Trophoblast cell (in vitro differentiated cells and primary cell): ENCODE data around the gene PREP.

Source experiments
- DNase-seq, 2 donors: peaks; one replicate each; pipeline ENCODE4 v3.0.0-alpha.2; 2016
- H2AFZ ChIP-seq: 2 replicates; pipeline ENCODE4 v1.6.1; 2013; ENCODE audit warnings: low read length, moderate library complexity, mild to moderate bottlenecking; ENCODE audit not compliant: insufficient read depth, poor library complexity
- H2AK5ac ChIP-seq: 2 replicates; pipeline ENCODE4 v1.6.1; 2013; ENCODE audit warnings: mild to moderate bottlenecking, low read length
- H2BK120ac ChIP-seq: 2 replicates; pipeline ENCODE4 v1.6.1; 2013; ENCODE audit warnings: low read length, mild to moderate bottlenecking, moderate library complexity; ENCODE audit not compliant: insufficient read depth, poor library complexity
- H2BK12ac ChIP-seq: 2 replicates; pipeline ENCODE4 v1.6.1; 2013; ENCODE audit warnings: mild to moderate bottlenecking, low read length, moderate library complexity
- H2BK5ac ChIP-seq: 2 replicates; pipeline ENCODE4 v1.6.1; 2013; ENCODE audit warnings: low read length, low read depth, moderate library complexity, mild to moderate bottlenecking; ENCODE audit not compliant: poor library complexity
- H3K14ac ChIP-seq: 2 replicates; pipeline ENCODE4 v1.6.1; 2013; ENCODE audit warnings: mild to moderate bottlenecking, low read length
- H3K18ac ChIP-seq: 2 replicates; pipeline ENCODE4 v1.6.1; 2013; ENCODE audit warnings: mild to moderate bottlenecking, low read length
- H3K23ac ChIP-seq: 2 replicates; pipeline ENCODE4 v1.6.1; 2013; ENCODE audit warnings: low read length
- H3K27ac ChIP-seq: 2 replicates; pipeline ENCODE4 v1.5.1; 2013; ENCODE audit warnings: low read depth, mild to moderate bottlenecking, inconsistent platforms, low read length, moderate library complexity
- H3K27me3 ChIP-seq: 2 replicates; pipeline ENCODE4 v1.6.1; 2013; ENCODE audit warnings: inconsistent platforms, mild to moderate bottlenecking, low read length, moderate library complexity; ENCODE audit not compliant: insufficient read depth
- H3K36me3 ChIP-seq, 2 experiments: 1 replicate in 1 of 2; 2 replicates in 1 of 2; pipeline ENCODE4 v1.6.1; 2013; ENCODE audit warnings: low read length in 2 of 2, mild to moderate bottlenecking in 2 of 2, moderate library complexity in 1 of 2; ENCODE audit not compliant: insufficient read depth in 2 of 2, control insufficient read depth in 1 of 2
- H3K4ac ChIP-seq: 2 replicates; pipeline ENCODE4 v1.6.1; 2013; ENCODE audit warnings: low read depth, mild to moderate bottlenecking, low read length, moderate library complexity
- H3K4me1 ChIP-seq, 2 experiments: 1 replicate in 1 of 2; 2 replicates in 1 of 2; pipeline ENCODE4 v1.6.1; 2013; ENCODE audit warnings: low read length in 2 of 2, mild to moderate bottlenecking in 2 of 2, moderate library complexity in 1 of 2; ENCODE audit not compliant: insufficient read depth in 2 of 2, control insufficient read depth in 1 of 2
- H3K4me2 ChIP-seq: 2 replicates; pipeline ENCODE4 v1.6.1; 2013; ENCODE audit warnings: inconsistent platforms, mild to moderate bottlenecking, low read length, moderate library complexity
- H3K4me3 ChIP-seq: 2 replicates; pipeline ENCODE4 v1.5.1; 2013; ENCODE audit warnings: mild to moderate bottlenecking, low read depth, low read length, inconsistent platforms
- H3K79me1 ChIP-seq: one replicate; pipeline ENCODE4 v1.6.1; 2013; ENCODE audit warnings: low read length
- H3K79me2 ChIP-seq: 2 replicates; pipeline ENCODE4 v1.6.1; 2013; ENCODE audit warnings: low read length, mild to moderate bottlenecking; ENCODE audit not compliant: control insufficient read depth, insufficient read depth, poor library complexity
- H3K9ac ChIP-seq: 2 replicates; pipeline ENCODE4 v1.6.1; 2013; ENCODE audit warnings: mild to moderate bottlenecking, low read length
- H3K9me3 ChIP-seq: 2 replicates; pipeline ENCODE4 v1.6.1; 2013; ENCODE audit warnings: low read depth, mild to moderate bottlenecking, control low read depth, inconsistent platforms, low read length; ENCODE audit not compliant: insufficient read depth
- H4K12ac ChIP-seq: 2 replicates; pipeline ENCODE4 v1.6.1; 2013; ENCODE audit warnings: low read depth, mild to moderate bottlenecking, low read length, moderate library complexity
- H4K8ac ChIP-seq: 2 replicates; pipeline ENCODE4 v1.6.1; 2013; ENCODE audit warnings: low read depth, mild to moderate bottlenecking, low read length, moderate library complexity
- H4K91ac ChIP-seq: one replicate; pipeline ENCODE4 v1.6.1; 2013; ENCODE audit warnings: low read depth, mild to moderate bottlenecking, low read length, moderate library complexity
- WGBS: extraction: QIAGEN DNeasy Blood & Tissue Kit; methylation state at CpG from one replicate; pipeline ENCODE4 v1.1.7; 2013; ENCODE audit warnings: missing lambda C conversion rate; ENCODE audit not compliant: insufficient read length, insufficient coverage; ENCODE audit errors: extremely low coverage; 5-methylcytosine and 5-hydroxymethylcytosine counted together

The PREP gene

DNA sequence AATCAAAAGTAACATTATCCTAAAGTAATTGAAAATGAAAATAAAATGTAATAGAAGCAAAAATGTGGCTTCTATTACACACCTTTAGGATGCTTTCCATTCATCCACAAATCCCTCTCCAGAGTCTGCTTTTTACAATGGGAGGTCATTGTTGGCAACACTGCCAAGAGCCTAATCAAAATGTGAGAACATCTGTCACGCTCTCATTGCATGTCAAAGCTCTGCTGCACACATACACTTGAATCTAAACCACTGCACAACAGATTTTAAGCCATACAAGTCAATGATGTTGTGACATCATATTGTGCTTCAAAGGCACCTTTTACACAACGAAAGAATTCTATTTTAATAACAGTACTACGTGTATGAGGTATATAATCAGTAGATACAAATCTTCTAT, 82.1 kb downstream of the PREP start:
- Histone ChIP-seq H3K9ac (no peak overlapping the region), H3K4me3 (no peak overlapping the region), H3K23ac (no peak overlapping the region), H3K79me1 (no peaks in the 10 kb centered on the region), H3K27ac (no peak overlapping the region), H3K79me2 (no peaks in the 10 kb centered on the region), H2BK5ac (no peak overlapping the region), H2BK12ac (no peak overlapping the region), H3K36me3 (peaks cover 2 to 17% of the 10 kb centered on the region in 2 experiments), H2AFZ (no peak overlapping the region), H3K4ac (no peak overlapping the region), H4K91ac (no peak overlapping the region), H3K27me3 (no peaks in the 10 kb centered on the region), H3K14ac (no peak overlapping the region), H3K9me3 (no peaks in the 10 kb centered on the region), H2AK5ac (no peak overlapping the region), H2BK120ac (no peak overlapping the region), H3K18ac (no peak overlapping the region), H3K4me1 (no peaks in the 10 kb centered on the region), H4K12ac (no peak overlapping the region), H4K8ac (no peak overlapping the region), H3K4me2 (no peak overlapping the region)
- DNase-seq: no peak
- WGBS: no CpG with 5 or more reads among the region's 3 CpGs

DNA sequence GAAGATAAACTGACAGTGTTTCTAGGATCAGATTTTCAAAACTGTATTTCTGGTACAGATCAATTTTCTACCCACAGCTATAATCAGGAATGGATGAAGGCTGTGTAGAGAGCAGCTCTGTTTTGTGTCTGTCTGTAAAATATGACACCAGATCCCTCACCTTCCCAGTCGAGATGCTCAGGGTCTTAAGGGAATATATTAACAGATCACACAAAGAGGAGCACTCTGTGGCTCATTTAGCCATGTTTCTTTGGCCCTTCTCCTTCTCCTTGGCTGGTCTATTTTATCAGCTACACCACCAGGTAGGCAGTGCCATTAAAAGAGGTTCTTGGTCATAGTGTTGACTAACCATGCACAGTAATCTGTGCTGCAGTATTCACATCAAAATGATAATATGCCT, 82.6 kb downstream of the PREP start:
- H2AFZ ChIP-seq: no peak overlapping the region
- no peak overlapping the region for H3K14ac ChIP-seq
- H2BK12ac ChIP-seq: no peak overlapping the region
- no peak overlapping the region for H3K27ac ChIP-seq
- H3K4ac ChIP-seq: no peak overlapping the region
- no peak overlapping the region for H3K9ac ChIP-seq
- no peak overlapping the region for H2BK5ac ChIP-seq
- no CpG with 5 or more reads among the region's 1 CpG for WGBS
- no peaks in the 10 kb centered on the region for H3K4me1 ChIP-seq
- H3K79me2 ChIP-seq: no peaks in the 10 kb centered on the region
- no peak for DNase-seq
- no peaks in the 10 kb centered on the region for H3K27me3 ChIP-seq
- H4K8ac ChIP-seq: no peak overlapping the region
- no peak overlapping the region for H4K91ac ChIP-seq
- peaks cover 2 to 17% of the 10 kb centered on the region in 2 experiments for H3K36me3 ChIP-seq
- no peaks in the 10 kb centered on the region for H3K79me1 ChIP-seq
- H4K12ac ChIP-seq: no peak overlapping the region
- H2BK120ac ChIP-seq: no peak overlapping the region
- no peaks in the 10 kb centered on the region for H3K9me3 ChIP-seq
- no peak overlapping the region for H3K4me2 ChIP-seq
- H3K18ac ChIP-seq: no peak overlapping the region
- H3K4me3 ChIP-seq: no peak overlapping the region
- no peak overlapping the region for H3K23ac ChIP-seq
- no peak overlapping the region for H2AK5ac ChIP-seq

DNA sequence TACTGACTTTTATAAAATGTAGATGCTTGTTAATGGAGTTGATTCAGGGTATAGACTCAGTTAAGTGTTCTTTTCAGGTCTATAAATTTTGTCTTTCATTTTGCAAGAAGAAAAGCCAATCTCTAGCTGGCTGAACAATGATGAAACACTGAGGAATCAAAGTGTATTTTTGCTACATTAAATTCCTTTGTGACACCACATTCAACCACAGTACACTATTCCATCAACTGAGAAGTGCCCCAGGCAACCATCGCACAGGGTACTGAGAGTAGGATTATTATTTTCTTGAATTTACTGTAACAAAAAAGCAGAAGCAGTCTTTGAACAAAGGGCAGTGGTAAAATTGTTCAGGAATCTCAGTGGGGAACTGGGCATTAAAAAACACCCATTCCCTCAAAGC, 83.6 kb downstream of the PREP start:
- H4K12ac ChIP-seq: no peak overlapping the region
- no peak overlapping the region for H3K18ac ChIP-seq
- no peak overlapping the region for H4K8ac ChIP-seq
- no peak overlapping the region for H3K4me2 ChIP-seq
- no peak overlapping the region for H3K27ac ChIP-seq
- no peak overlapping the region for H2BK12ac ChIP-seq
- H3K9ac ChIP-seq: no peak overlapping the region
- no peak overlapping the region for H3K23ac ChIP-seq
- no peaks in the 10 kb centered on the region for H3K27me3 ChIP-seq
- no peak overlapping the region for H2AK5ac ChIP-seq
- H2BK5ac ChIP-seq: no peak overlapping the region
- H3K36me3 ChIP-seq: peaks cover 2 to 17% of the 10 kb centered on the region in 2 experiments
- H2BK120ac ChIP-seq: no peak overlapping the region
- DNase-seq: no peak
- no peak overlapping the region for H3K14ac ChIP-seq
- H3K9me3 ChIP-seq: no peaks in the 10 kb centered on the region
- no peak overlapping the region for H2AFZ ChIP-seq
- no peaks in the 10 kb centered on the region for H3K79me1 ChIP-seq
- H3K4me1 ChIP-seq: no peaks in the 10 kb centered on the region
- no peak overlapping the region for H3K4me3 ChIP-seq
- H3K79me2 ChIP-seq: no peaks in the 10 kb centered on the region
- WGBS: no CpG with 5 or more reads among the region's 1 CpG
- no peak overlapping the region for H3K4ac ChIP-seq
- no peak overlapping the region for H4K91ac ChIP-seq

DNA sequence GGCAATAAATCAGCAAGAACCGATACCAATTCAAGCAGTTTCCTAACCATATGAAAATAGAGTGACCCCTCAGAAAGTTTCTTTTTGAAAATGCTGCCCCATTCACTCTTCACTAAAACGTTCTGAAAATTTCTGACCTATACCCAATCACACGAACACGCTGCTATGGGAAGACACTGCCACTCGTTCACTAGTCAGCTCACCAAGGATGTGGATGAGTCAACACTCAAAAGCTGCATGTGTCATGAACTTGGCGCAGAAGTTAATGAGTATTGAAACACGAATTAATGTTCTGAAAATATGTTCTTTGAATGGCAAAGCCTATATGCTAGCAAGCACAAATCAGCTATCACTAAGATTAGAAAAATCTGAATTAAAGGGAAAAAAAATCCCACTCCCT, 84.2 kb downstream of the PREP start:
- Histone ChIP-seq H3K18ac (no peak overlapping the region), H3K14ac (no peak overlapping the region), H3K79me1 (no peaks in the 10 kb centered on the region), H4K91ac (no peak overlapping the region), H3K27me3 (no peaks in the 10 kb centered on the region), H3K4me2 (no peak overlapping the region), H2AFZ (no peak overlapping the region), H3K23ac (no peak overlapping the region), H3K9me3 (no peaks in the 10 kb centered on the region), H3K4me1 (no peaks in the 10 kb centered on the region), H3K9ac (no peak overlapping the region), H4K12ac (no peak overlapping the region), H2BK5ac (no peak overlapping the region), H4K8ac (no peak overlapping the region), H3K79me2 (no peaks in the 10 kb centered on the region), H2BK120ac (no peak overlapping the region), H3K4me3 (no peak overlapping the region), H2AK5ac (no peak overlapping the region), H3K27ac (no peak overlapping the region), H3K4ac (no peak overlapping the region), H3K36me3 (peaks cover 2 to 15% of the 10 kb centered on the region in 2 experiments), H2BK12ac (no peak overlapping the region)
- WGBS: no CpG with 5 or more reads among the region's 7 CpGs
- peak in 1 of 2 donors; percentile 31 for DNase-seq
